NOMO-1 (cell line): ENCODE data around the gene KCNIP1.
"Not testable (repeated sequence)": the region's sequence is repeated elsewhere in the genome, so short reads cannot be mapped to it uniquely, and the experiment has no call there.

Source experiments
- DNase-seq, 2 experiments: peaks; one replicate each; lab custom pipeline; 2025; ENCODE audit not compliant: unreplicated experiment in 2 of 2; lab: John Stamatoyannopoulos, UW

The KCNIP1 gene

DNA sequence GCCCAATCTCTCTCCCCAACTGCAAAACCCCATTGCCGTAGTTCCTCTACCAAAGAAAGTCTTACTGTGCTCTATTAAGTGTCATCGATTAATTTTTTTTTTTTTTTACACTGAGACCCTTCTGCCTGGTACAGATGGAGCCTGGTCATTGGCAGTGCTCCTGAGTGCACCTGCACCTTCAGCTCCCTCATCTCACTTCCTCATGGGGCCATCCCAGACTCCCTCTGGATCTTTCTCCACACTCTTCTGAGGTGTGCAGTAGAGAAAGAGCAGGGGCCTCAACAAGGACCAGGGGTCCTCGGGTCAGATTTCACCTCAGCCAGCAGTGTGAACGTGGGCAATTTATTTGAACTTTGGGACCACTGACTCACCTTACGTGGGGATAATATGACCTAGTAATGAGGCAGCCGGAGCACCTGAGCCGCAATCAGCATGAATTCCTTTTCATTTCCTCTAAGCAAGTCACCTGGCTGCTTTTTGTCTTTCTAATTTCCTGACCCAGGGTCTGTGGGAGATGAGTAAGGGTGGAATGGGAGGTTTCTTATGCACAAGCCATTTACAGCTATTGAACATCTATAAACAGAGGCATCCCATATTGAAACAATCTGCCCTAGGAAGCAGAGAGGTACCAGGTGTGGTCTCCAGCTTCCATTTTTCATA, 257.4 kb downstream of the KCNIP1 start:
- DNase-seq, result no peak

DNA sequence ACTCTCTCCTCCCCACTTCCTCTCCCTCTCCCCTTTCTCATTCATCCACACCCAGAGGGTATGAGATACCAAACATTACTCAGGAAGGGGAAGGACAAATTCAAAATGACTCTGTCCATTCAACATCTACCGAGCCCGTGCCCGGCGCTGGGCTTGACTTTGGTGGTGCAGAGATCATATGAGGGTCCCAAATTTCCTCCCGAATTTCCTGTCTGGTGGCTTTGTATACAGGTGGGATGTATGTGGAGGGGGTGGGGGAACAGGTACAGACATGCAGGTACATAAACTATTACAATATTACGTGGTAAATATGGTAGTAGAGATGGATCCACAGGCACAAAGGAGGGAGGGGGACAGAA, 257.9 kb downstream of the KCNIP1 start:
- DNase-seq, result no peak

DNA sequence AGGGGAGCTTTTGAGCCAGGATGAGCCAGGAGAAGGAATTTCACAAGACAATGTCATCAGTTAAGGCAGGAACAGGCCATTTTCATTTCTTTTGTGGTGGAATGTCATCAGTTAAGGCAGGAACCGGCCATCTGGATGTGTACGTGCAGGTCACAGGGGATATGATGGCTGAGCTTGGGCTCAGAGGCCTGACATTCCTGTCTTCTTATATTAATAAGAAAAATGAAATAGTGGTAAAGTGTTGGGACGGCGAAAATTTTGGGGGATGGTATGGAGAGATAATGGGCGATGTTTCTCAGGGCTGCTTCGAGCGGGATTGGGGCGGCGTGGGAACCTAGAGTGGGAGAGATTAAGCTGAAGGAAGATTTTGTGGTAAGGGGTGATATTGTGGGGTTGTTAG, 258.5 kb downstream of the KCNIP1 start:
- not testable (repeated sequence) for DNase-seq

DNA sequence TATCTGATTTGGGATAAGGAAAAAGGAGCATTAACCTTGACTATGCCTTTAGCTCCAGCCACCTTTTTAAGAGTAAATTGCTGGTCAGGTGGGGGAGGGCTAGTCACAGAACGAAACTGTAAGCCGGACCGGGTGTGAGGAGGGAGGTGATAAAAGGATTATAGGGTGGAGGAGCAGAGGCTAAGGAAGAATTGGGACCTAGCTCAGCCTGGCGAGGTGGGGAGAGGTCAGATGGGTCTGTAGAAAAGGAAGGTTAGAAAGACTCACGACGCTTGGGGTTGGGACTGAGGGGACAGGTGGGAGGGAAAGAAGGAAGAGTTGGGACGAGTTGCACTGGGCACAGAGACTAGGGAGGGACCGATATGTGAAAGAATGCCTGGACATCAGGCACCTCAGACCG, 262.0 kb downstream of the KCNIP1 start:
- DNase-seq, result not testable (repeated sequence)

DNA sequence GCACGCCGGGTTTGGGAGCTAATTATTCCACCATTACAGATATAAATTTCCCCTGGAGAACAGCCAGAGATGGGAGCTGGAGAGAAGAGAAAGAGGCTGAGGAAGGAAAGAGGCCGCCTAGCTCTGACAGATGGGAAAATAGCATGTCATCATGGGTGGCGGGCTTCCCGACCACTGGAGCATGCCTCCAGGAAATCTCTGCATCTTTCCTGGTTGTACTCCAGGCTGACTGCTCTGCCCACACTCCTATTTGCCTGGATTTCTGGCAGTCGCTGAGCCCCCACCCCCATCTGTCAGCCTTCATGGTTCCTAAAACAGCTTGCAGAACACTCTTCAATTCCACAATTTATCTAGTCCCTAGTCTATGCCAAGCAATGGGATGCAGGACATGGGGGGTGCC, 265.4 kb downstream of the KCNIP1 start:
- no peak for DNase-seq

GRCh38 chr5:170769898-170770416, 266.1 kb downstream of the KCNIP1 start:
- DNase-seq, result no peak

GRCh38 chr5:170771496-170771895, 267.7 kb downstream of the KCNIP1 start:
- DNase-seq, result no peak

- DNase-seq, result no peak
These were observed 269.5 kb downstream of the KCNIP1 start for GRCh38 chr5:170773024-170773985.

- DNase-seq, result no peak
These were observed 271.0 kb downstream of the KCNIP1 start for GRCh38 chr5:170774831-170775230.

DNA sequence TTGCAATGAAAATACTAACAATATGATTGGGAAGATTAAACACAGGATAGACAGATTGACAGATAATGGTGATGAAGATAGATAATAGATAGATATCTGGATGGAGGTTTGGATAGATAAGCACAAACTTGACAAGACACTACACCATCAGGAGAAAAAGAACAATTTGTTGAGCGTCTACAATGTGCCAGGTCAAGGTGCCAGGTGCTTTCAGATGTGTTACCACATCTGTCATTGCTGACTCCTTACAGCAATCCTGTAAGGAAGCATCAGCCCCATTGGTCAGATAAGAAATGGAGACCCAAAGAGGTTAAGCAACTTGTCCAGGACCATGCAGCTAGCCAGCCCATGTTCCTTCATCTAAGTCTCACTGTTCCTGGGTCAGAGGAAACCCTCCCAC, 278.1 kb downstream of the KCNIP1 start:
- DNase-seq, result no peak

GRCh38 chr5:170782438-170782837, 278.6 kb downstream of the KCNIP1 start:
- no peak for DNase-seq

GRCh38 chr5:170783498-170784247, 279.9 kb downstream of the KCNIP1 start, which contains the start of gene GABRP:
Gene GABRP (plus strand): TSS chr5:170783725. CDS start chr5:170788616, 4,891 bp downstream.
- no peak for DNase-seq

DNA sequence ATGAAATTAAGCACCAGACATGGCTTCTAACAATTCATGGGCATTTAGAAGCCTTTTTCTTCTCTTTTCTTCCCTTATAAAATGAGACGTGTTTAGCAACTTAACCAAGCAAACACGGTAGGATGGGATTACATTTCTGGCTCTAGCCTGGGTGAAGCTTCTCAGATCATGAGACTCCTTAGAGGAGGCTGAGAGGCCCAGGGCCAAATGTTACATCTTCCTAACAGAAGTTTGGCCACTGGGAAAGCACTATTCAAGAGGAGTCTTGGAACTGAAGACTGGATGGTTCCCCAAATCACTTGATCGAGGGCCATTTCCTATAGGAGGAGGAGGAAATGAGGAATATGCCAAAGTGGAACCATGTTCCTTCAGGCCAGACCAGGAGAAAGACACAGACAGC, 281.6 kb downstream of the KCNIP1 start:
- DNase-seq, result no peak
